Stimulated activated CD4-positive, alpha-beta T cell treated with anti-CD3 and anti-CD28 coated beads, Interleukin-4, amount 100 ng/mL, for 24 hours (primary cell): ENCODE data around the gene LMF1.

Experiments used
- DNase-seq: peaks from one replicate; pipeline ENCODE4 v3.0.0-alpha.2; 2020

LMF1 gene

GRCh38 chr16:984121-984694, 13.4 kb upstream of the LMF1 start:
- DNase-seq, result no peak

- DNase-seq, result no peak
Observed at GRCh38 chr16:983044-984030, 12.6 kb upstream of the LMF1 start.

- DNase-seq, result no peak
Observed at GRCh38 chr16:982145-983043, 11.6 kb upstream of the LMF1 start.

GRCh38 chr16:981695-982144, 10.9 kb upstream of the LMF1 start, which contains the start of gene SOX8:
Gene SOX8 (plus strand): TSS chr16:981770. CDS start chr16:981923, 153 bp downstream.
- no peak for DNase-seq

- DNase-seq, result no peak
Observed at GRCh38 chr16:980595-980854, 9.7 kb upstream of the LMF1 start.

GRCh38 chr16:979859-980594, 9.2 kb upstream of the LMF1 start:
- DNase-seq, result no peak

- DNase-seq, result no peak
Observed at GRCh38 chr16:979147-979546, 8.4 kb upstream of the LMF1 start.

GRCh38 chr16:978403-978802, 7.6 kb upstream of the LMF1 start:
- no peak for DNase-seq

- no peak for DNase-seq
Observed at GRCh38 chr16:977896-978295, 7.1 kb upstream of the LMF1 start.

GRCh38 chr16:977081-977701, 6.4 kb upstream of the LMF1 start:
- DNase-seq, result no peak

- peak; percentile 32 for DNase-seq
Observed at GRCh38 chr16:976389-976931, 5.7 kb upstream of the LMF1 start.

GRCh38 chr16:975291-975690, 4.5 kb upstream of the LMF1 start:
- DNase-seq, result no peak

GRCh38 chr16:974611-975261, 4.0 kb upstream of the LMF1 start:
- no peak for DNase-seq

GRCh38 chr16:974001-974601, 3.3 kb upstream of the LMF1 start:
- DNase-seq, result no peak

GRCh38 chr16:973366-973765, 2.6 kb upstream of the LMF1 start:
- no peak for DNase-seq

- DNase-seq, result no peak
Observed at GRCh38 chr16:972316-973002, 1.7 kb upstream of the LMF1 start.

- no peak for DNase-seq
Observed at GRCh38 chr16:971981-972315, 1.2 kb upstream of the LMF1 start.

GRCh38 chr16:971582-971905, 760 bp upstream of the LMF1 start:
- no peak for DNase-seq

GRCh38 chr16:970386-970765, 408 bp downstream of the LMF1 start:
- no peak for DNase-seq

- DNase-seq, result no peak
Observed at GRCh38 chr16:969508-970385, 1.0 kb downstream of the LMF1 start.
